HG03565 (cell line): ENCODE results near the gene PDE1A.

ENCODE experiments used
- ATAC-seq: cut with Tn5 transposase; IDR thresholded peaks from one replicate; pipeline ENCODE4 v1.9.1; 2021; ENCODE audit warnings: mild to moderate bottlenecking, moderate library complexity; ENCODE audit not compliant: unreplicated experiment

PDE1A gene

DNA sequence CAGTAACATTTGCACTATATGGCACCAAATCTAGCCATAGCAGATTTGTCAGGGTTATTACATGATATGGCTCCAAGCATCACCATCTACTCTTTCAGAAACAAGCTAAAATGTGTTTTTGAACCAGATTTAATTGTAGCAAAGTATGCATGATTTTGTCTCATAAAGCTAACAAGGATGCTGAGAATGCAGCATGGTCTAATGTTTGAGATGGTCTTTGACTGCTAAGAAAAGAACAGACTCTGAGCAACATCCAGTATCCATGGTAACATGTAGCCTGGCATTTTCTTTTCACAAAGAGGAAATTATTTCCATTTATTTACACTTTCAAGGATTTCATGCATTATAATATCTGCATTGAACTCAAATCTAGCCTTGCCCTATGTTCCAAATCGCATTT lies 206.5 kb downstream of the PDE1A start:
- ATAC-seq: no peak

- ATAC-seq: no peak
Observed at GRCh38 chr2:182210669-182211068, 216.2 kb downstream of the PDE1A start.

GRCh38 chr2:182208421-182208820 lies 218.4 kb downstream of the PDE1A start:
- ATAC-seq: no peak

GRCh38 chr2:182207049-182207746 lies 219.6 kb downstream of the PDE1A start:
- ATAC-seq: peak; percentile 72

GRCh38 chr2:182197529-182197928 lies 229.3 kb downstream of the PDE1A start:
- no peak for ATAC-seq

- ATAC-seq: no peak
Observed at GRCh38 chr2:182193291-182193690, 233.5 kb downstream of the PDE1A start.

- ATAC-seq: no peak
Observed at GRCh38 chr2:182191061-182191460, 235.8 kb downstream of the PDE1A start.

- no peak for ATAC-seq
Observed at GRCh38 chr2:182187130-182187529, 239.7 kb downstream of the PDE1A start.

DNA sequence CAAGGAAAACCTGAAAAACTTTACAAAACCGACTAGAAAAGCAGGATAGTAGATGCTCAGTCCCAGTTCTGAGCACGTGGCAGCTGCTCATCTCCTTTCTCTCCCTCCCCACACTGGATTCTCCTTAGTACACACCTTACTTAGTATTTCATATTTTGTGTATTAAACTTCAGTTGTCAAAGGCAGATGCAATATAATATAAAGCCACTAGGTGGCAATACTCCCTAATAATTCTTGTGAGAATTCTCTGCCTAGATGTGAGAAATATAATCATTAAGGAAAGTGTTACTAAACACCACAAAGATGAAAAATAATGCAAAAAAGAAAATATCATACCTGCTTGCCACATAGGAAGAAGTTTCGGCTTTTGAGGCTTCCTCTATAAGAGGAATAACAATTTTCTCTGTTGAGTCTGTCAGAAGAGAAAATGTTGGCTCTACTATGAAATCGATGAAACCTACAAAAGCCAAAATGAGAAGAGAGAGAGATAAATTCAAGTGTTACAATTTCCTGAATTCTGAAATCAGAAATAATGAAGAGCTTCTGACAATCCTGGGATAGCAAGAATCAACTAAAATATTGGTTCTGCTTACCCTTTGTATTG lies 240.6 kb downstream of the PDE1A start:
- no peak for ATAC-seq

DNA sequence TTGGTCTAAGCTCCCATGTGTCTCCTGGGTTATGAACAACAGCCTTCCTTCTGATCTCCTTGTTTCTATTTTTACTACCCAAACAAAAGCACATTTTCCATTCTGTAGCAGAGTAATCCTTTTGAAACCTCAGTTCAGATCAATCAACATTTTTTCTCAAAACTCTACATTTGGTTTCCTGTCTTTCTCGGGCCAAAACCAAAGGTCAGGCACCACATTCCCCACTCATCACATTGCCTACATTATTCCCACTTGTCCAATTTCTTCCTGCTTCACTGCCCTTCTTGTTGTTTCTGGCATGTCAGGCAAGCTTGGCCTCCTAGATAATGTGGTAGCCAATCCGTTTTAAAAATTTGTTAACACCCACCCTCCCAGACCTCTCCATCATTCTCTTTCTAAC lies 244.4 kb downstream of the PDE1A start:
- ATAC-seq: no peak

DNA sequence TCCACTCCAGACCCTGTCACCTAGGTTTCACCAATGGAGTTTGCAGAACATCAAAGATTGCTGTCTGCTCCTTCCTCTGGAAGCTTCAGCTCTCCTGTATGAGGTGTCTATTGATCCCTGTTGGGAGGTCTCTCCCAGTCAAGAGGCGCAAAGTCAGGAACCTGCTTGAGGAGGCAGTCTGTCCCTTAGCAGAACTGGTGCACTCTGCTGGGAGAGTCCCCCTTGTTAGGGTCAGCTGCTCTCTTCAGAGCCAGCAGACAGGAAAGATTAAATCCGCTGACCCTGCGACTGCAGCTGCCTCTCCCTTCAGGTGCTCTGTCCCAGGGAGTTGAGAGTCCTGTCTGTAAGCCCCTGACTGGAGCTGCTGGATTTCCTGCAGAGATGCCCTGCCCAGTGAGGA lies 245.5 kb downstream of the PDE1A start:
- ATAC-seq: no peak

GRCh38 chr2:182179176-182179575 lies 247.7 kb downstream of the PDE1A start:
- no peak for ATAC-seq

DNA sequence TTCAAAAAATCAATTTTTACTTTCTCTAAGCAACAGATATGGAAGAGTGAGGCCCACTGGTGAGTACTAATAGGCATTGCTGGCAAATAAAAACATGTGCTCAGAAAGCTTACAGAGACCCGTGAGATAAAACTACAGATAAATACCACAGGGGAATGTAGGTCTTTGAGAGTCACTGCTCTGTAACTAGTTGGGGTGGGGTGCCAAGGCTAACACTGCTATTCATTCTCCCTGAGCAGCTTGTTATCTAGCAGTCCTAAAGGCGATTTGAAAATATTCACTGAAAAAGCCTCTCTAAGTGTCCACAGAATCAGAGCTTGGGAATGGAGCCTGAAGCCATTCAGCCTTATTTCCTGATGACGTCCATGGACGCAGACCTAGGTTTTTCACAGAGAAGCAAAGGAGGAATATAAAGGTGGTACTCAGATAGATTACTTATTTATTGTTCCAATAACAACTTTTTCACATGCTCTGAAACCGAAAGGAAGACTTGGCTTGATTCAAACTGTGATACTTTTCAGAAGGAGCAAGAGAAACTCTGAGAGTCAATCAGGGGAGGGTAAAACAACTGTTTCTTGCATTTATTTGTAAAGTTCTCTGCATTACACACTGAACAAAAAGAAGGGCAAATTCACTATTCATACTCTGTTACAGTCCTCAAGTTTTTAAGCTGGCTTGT lies 252.8 kb downstream of the PDE1A start:
- no peak for ATAC-seq

GRCh38 chr2:182170341-182170740 lies 256.5 kb downstream of the PDE1A start:
- ATAC-seq: no peak

GRCh38 chr2:182167882-182168281 lies 259.0 kb downstream of the PDE1A start:
- no peak for ATAC-seq

DNA sequence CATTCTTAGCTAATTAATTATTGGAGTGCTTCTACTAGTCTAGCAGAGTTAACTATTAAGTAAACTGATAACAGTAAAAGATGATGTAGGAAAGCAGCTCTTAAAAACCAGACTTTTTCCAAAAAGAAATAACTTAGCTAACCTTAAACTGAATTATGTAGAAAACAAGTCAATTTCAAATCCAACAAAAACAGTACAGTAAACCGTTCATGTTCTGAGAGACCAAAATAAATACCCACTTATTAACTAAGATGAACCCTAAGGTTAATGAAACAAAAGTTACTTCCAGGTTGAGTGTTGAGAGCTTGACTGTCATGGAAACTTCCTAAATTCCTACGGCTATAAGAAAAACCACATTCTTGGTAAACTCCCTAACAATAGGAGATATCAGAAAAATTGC lies 260.0 kb downstream of the PDE1A start:
- no peak for ATAC-seq

- no peak for ATAC-seq
Observed at GRCh38 chr2:182166406-182166805, 260.4 kb downstream of the PDE1A start.

- ATAC-seq: no peak
Observed at GRCh38 chr2:182165202-182165601, 261.6 kb downstream of the PDE1A start.

DNA sequence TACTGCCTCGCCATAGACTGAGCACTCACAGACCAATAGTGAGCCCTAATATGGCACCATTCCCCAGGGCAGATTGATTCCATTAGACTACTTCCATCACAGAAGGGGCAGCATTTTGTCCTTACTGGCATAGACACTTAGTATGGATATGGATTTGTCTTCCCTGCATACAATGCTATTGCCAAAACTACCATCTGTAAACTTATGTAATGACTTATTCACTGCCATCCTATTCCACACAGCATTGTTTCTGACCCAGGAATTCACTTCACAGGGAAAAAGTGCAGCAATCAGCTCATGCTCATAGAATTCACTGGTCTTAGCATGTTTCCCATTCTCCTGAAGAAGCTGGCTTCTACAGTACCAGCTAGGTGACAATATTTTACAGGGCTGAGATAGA lies 262.1 kb downstream of the PDE1A start:
- ATAC-seq: no peak

- ATAC-seq: no peak
Observed at GRCh38 chr2:182163878-182164277, 263.0 kb downstream of the PDE1A start.

DNA sequence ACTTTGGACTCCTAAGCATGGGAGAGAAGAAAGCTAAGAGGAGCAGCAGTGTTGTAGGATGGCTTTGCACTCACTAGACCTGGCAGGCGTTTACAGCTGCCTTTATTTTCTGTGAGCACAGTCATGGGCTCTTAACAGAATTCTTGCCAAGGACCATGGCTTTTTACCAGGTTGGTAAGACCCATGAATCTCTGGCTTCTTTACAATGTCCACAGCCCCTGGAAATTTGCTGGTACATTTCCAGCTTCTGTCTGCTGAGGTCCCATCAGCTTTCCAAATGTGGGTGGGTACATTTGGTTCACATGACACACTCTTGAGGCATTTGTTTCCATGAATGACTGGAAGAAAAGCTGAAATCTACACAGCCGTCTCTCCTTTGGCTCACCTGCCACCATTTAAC lies 278.5 kb downstream of the PDE1A start:
- no peak for ATAC-seq

DNA sequence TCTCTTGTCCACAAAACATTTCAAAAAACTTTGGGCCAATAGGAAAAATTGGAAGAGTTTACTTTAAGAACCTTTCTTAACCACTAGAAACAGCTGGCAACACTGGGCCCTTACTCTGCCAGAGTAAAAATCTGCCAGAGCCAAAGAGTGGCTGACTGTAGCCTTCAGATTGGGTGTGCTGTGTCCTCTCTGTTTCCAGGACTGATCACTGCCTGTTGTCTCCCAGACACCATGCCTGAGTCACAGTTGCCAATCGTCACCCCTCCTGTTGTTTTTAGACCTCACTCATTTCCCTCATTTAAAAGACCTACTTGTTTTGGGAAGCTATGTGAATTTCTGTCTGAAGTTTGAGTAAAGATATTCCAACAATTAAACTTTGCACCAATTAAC lies 282.1 kb downstream of the PDE1A start:
- no peak for ATAC-seq
